Astrocyte of the spinal cord (primary cell): Measurements from ENCODE around the gene AFP.

Experiments used
- DNase-seq: peaks from one replicate; pipeline ENCODE4 v3.0.0; 2011; ENCODE audit warnings: low read depth, low spot score
- H3K4me3 ChIP-seq: 2 replicates; pipeline ENCODE4 v1.5.1; 2011; ENCODE audit warnings: low read depth, mild to moderate bottlenecking, low read length, moderate library complexity
- in situ Hi-C: cut with HindIII; loops from 2 replicates; pipeline ENCODE4 v1.10.0; 2017; ENCODE audit warnings: low sequenced_read_pairs
- TF ChIP-seq, protein P1 (sequence below): IDR thresholded peaks from 2 replicates; pipeline ENCODE4 v1.5.1; 2012; ENCODE audit warnings: low read depth, mild to moderate bottlenecking, low read length, inconsistent platforms

Gene AFP

GRCh38 chr4:73411731-73412414 is 24.1 kb upstream of the AFP start:
- in situ Hi-C loops = no loop called here
- DNase-seq = no peak
- H3K4me3 ChIP-seq = no peak overlapping the region
- TF ChIP-seq, protein P1, sequence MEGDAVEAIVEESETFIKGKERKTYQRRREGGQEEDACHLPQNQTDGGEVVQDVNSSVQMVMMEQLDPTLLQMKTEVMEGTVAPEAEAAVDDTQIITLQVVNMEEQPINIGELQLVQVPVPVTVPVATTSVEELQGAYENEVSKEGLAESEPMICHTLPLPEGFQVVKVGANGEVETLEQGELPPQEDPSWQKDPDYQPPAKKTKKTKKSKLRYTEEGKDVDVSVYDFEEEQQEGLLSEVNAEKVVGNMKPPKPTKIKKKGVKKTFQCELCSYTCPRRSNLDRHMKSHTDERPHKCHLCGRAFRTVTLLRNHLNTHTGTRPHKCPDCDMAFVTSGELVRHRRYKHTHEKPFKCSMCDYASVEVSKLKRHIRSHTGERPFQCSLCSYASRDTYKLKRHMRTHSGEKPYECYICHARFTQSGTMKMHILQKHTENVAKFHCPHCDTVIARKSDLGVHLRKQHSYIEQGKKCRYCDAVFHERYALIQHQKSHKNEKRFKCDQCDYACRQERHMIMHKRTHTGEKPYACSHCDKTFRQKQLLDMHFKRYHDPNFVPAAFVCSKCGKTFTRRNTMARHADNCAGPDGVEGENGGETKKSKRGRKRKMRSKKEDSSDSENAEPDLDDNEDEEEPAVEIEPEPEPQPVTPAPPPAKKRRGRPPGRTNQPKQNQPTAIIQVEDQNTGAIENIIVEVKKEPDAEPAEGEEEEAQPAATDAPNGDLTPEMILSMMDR = no peak

GRCh38 chr4:73413294-73413755 is 22.7 kb upstream of the AFP start:
- TF ChIP-seq, protein P1 = no peak
- no peak for DNase-seq
- H3K4me3 ChIP-seq = no peak overlapping the region
- in situ Hi-C loops = no loop called here

DNA sequence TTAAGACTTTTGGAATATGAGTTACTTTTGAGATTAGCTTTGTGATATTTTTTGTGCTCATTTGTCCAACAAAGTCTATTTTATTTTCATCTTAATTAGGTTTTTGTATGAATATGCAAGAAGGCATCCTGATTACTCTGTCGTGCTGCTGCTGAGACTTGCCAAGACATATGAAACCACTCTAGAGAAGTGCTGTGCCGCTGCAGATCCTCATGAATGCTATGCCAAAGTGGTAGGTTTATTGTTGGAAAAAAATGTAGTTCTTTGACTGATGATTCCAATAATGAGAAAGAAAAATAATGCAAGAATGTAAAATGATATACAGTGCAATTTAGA is 21.1 kb upstream of the AFP start:
- TF ChIP-seq, protein P1 = no peak
- DNase-seq = no peak
- in situ Hi-C loops = no loop called here
- no peak overlapping the region for H3K4me3 ChIP-seq

DNA sequence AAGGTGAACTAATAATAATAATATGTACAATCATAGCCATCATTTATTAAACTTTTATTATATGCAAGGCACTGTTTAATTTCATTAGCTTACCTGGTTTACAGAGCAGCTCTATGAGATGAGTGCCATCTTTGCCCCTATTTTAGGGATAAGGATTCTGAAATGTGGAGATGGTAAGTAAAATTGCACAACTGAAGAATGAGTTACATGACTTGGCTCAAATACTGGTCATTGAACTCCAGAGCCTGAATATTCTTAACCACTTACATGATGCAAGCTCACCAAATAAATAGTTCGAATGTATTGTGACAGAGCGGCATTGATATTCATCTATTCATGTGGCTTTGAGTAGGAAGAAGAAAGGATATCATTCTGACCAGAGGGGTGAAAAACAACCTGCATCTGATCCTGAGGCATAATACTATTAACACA is 20.2 kb upstream of the AFP start:
- in situ Hi-C loops = no loop called here
- TF ChIP-seq, protein P1 = no peak
- DNase-seq = no peak
- H3K4me3 ChIP-seq = no peak overlapping the region

- no peak overlapping the region for H3K4me3 ChIP-seq
- no peak for DNase-seq
- in situ Hi-C loops = no loop called here
- TF ChIP-seq, protein P1 = no peak
Measured at GRCh38 chr4:73416423-73417087, 19.5 kb upstream of the AFP start.

DNA sequence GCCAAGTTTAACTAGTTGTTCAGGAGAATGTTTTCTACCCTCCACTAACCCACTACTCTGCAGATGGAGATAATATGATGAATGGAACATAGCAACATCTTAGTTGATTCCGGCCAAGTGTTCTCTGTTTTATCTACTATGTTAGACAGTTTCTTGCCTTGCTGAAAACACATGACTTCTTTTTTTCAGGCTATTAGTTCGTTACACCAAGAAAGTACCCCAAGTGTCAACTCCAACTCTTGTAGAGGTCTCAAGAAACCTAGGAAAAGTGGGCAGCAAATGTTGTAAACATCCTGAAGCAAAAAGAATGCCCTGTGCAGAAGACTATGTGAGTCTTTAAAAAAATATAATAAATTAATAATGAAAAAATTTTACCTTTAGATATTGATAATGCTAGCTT is 18.7 kb upstream of the AFP start:
- H3K4me3 ChIP-seq = no peak overlapping the region
- in situ Hi-C loops = no loop called here
- TF ChIP-seq, protein P1 = no peak
- no peak for DNase-seq
